Measurements from ENCODE around the gene TGFBR1.

DNA sequence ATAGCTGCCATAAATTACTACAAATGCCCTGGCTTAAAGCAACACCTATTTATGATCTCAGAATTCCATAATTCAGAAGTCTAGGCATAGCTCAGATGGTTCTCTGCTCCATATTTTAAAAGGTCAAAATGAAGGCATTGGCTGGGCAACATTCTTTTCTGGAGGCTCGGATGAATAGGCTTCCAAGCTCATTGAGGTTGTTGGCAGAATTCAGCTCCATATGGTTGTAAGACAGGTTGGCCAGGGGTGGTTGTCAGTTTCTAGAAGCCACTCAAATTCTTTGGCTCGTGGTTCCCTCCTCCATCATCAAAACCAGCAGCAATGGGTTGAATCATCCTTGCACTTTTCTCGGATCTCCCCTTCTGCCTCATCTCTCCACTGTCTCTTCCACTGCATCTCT, 49.4 kb downstream of the TGFBR1 start:
- TF ChIP-seq, protein P1, sequence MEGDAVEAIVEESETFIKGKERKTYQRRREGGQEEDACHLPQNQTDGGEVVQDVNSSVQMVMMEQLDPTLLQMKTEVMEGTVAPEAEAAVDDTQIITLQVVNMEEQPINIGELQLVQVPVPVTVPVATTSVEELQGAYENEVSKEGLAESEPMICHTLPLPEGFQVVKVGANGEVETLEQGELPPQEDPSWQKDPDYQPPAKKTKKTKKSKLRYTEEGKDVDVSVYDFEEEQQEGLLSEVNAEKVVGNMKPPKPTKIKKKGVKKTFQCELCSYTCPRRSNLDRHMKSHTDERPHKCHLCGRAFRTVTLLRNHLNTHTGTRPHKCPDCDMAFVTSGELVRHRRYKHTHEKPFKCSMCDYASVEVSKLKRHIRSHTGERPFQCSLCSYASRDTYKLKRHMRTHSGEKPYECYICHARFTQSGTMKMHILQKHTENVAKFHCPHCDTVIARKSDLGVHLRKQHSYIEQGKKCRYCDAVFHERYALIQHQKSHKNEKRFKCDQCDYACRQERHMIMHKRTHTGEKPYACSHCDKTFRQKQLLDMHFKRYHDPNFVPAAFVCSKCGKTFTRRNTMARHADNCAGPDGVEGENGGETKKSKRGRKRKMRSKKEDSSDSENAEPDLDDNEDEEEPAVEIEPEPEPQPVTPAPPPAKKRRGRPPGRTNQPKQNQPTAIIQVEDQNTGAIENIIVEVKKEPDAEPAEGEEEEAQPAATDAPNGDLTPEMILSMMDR (IDR thresholded peaks at IDR 0.05; ENCODE audit: borderline replicate concordance, extremely low read depth, low read length, poor library complexity, severe bottlenecking): no peak
- TF ChIP-seq EZH2 (IDR thresholded peaks at IDR 0.05; ENCODE audit: borderline replicate concordance, low read depth, low read length, severe bottlenecking): no peak
